Measurements from ENCODE around the gene TLNRD1. TPM values are rescaled to one million over a fixed set of nuclear protein-coding genes. Genes with fewer than 3 reads are reported as not detected.

TLNRD1 gene
- total and polyA plus RNA-seq, 7 experiments from 2014 or later, result 2.2 to 33.0 (median 15.9) TPM

DNA sequence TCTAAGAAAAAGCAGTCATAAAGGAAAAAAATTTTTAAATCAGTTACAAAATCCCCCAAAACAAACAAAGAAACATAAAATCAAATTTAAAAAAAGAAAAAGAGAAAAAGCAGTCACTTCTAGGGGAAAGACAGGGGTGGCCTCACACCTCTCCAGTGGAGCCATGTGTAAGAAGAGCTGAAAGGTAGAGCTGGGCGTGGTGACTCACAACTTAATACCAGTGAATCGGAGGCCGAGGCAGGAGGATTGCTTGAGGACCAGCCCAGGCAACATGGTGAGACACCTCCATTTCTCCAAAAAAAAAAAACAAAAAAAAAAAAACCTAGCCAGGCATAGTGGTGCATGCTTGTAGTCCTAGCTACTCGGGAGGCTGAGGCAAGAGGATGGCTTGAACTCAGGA is 25.8 kb upstream of the TLNRD1 start:
- Mint-ChIP-seq H3K4me3 (no peak overlapping the region), H3K27ac (peak overlapping the region in 6 of 9 donors; percentile 5 to 77 (median 21)), H3K4me1 (peaks cover 24 to 56% (median 49%) of the 10 kb centered on the region in 7 donors), H3K9me3 (no peaks in the 10 kb centered on the region), H3K36me3 (peaks cover 0 to 24% (median 19%) of the 10 kb centered on the region in 5 donors), H3K27me3 (no peaks in the 10 kb centered on the region)
- ChIA-PET CTCF (interaction anchor here (1.4 to 1.8 kb wide), 2 partner anchors 132 to 518 kb away, joined by 3 to 5 read pairs; no protein-coding TSS in a partner anchor), POLR2A (no interaction called here)
- Histone ChIP-seq H3K36me3 (ENCODE audit: control insufficient read depth in 2 of 3, insufficient read depth in 3 of 3, low read length in 3 of 3) (peaks cover 0 to 29% (median 0%) of the 10 kb centered on the region in 3 experiments), H3K4me1 (ENCODE audit: control insufficient read depth in 2 of 2, insufficient read depth in 2 of 2, low read length in 2 of 2) (no peaks in the 10 kb centered on the region), H3K27me3 (ENCODE audit: control insufficient read depth in 2 of 2, insufficient read depth in 2 of 2, low read length in 2 of 2) (no peaks in the 10 kb centered on the region), H3K4me3 (ENCODE audit: low read length) (no peak overlapping the region), H3K9me3 (ENCODE audit: control insufficient read depth in 2 of 3, low read length in 3 of 3) (no peaks in the 10 kb centered on the region), H3K27ac (ENCODE audit: low read depth, low read length) (no peak overlapping the region)
- intact Hi-C loops (cut with micrococcal nuclease), result loop anchor here in 1 of 2 donors (5.0 kb wide), 1 partner anchor 198 kb away; the partner anchor contains the start of gene CEMIP
- ATAC-seq (no peak), DNase-seq (no peak)

DNA sequence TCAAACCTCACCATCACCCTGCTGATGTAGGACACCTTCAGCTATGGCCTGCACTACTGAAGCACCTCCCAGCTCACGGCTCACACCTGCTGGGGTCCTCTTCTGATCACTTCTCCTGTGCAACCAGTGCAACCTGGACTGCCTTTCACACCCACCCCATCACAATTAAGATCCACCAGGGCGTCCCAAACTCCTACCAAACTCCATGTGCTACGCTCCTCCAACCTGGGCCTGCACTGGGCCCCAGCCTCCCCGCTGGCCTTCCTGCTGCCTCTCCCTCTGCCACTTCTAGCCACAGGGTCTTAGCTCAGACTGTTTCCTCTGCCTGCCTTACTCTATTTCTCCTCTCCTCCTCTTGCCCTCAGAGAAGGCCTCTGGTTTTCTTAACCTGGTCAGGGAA is 23.9 kb upstream of the TLNRD1 start:
- no peaks in the 10 kb centered on the region for H3K4me1 ChIP-seq (ENCODE audit: control insufficient read depth in 2 of 2, insufficient read depth in 2 of 2, low read length in 2 of 2)
- no peaks in the 10 kb centered on the region for H3K27me3 ChIP-seq (ENCODE audit: control insufficient read depth in 2 of 2, insufficient read depth in 2 of 2, low read length in 2 of 2)
- H3K27me3 Mint-ChIP-seq, result no peaks in the 10 kb centered on the region
- ChIA-PET CTCF (interaction anchor here (0.7 to 2.3 kb wide), 4 partner anchors 130 to 289 kb away, joined by 3 to 16 read pairs (median 4); no protein-coding TSS in a partner anchor), POLR2A (interaction anchor here (1.9 kb wide), 1 partner anchor 24 kb away, joined by 6 read pairs; the partner anchor contains the start of gene TLNRD1)
- H3K9me3 ChIP-seq (ENCODE audit: control insufficient read depth in 2 of 3, low read length in 3 of 3), result no peaks in the 10 kb centered on the region
- H3K27ac ChIP-seq (ENCODE audit: low read depth, low read length), result no peak overlapping the region
- H3K36me3 ChIP-seq (ENCODE audit: control insufficient read depth in 2 of 3, insufficient read depth in 3 of 3, low read length in 3 of 3), result peaks cover 0 to 33% (median 0%) of the 10 kb centered on the region in 3 experiments
- no peak overlapping the region for H3K4me3 ChIP-seq (ENCODE audit: low read length)
- ATAC-seq (no peak), DNase-seq (no peak)
- H3K36me3 Mint-ChIP-seq, result peaks cover 0 to 26% (median 19%) of the 10 kb centered on the region in 5 donors
- no peak overlapping the region for H3K4me3 Mint-ChIP-seq
- peak overlapping the region in 8 of 9 donors; percentile 2 to 84 (median 55) for H3K27ac Mint-ChIP-seq
- no peaks in the 10 kb centered on the region for H3K9me3 Mint-ChIP-seq
- H3K4me1 Mint-ChIP-seq, result peaks cover 21 to 50% (median 47%) of the 10 kb centered on the region in 7 donors
- intact Hi-C loops (cut with micrococcal nuclease), result loop anchor here (1.0 kb wide), 3 partner anchors 129 to 289 kb away; no protein-coding TSS in a partner anchor

DNA sequence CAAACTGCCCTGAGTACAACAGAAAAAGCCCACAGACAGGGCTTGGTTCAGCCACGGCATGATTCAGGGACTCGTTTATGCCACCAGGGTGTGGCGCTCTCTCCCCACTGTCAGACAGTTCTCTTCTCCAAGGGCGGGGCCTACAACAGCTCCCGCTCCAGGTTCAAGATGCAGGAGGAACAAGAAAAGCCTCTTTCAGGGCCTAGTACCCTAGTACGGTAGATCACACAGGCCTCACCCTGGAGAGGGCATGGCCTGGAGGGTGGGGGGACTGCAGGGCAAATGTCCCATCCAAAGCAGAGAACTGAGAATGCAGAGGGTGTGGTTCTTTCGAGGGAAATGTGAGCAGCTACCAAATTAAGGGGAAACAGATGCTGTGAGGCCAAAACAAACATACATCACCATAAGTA is 23.1 kb upstream of the TLNRD1 start:
- ChIA-PET POLR2A (interaction anchor here (1.9 kb wide), 1 partner anchor 23 kb away, joined by 6 read pairs; the partner anchor contains the start of gene TLNRD1), CTCF (interaction anchor here (0.6 to 2.3 kb wide), 4 partner anchors 79 to 288 kb away, joined by 3 to 16 read pairs (median 4); no protein-coding TSS in a partner anchor)
- peak; percentile 77 for ATAC-seq
- Histone ChIP-seq H3K4me3 (ENCODE audit: low read length) (no peak overlapping the region), H3K27me3 (ENCODE audit: control insufficient read depth in 2 of 2, insufficient read depth in 2 of 2, low read length in 2 of 2) (no peaks in the 10 kb centered on the region), H3K27ac (ENCODE audit: low read depth, low read length) (no peak overlapping the region), H3K4me1 (ENCODE audit: control insufficient read depth in 2 of 2, insufficient read depth in 2 of 2, low read length in 2 of 2) (no peaks in the 10 kb centered on the region), H3K9me3 (ENCODE audit: control insufficient read depth in 2 of 3, low read length in 3 of 3) (no peaks in the 10 kb centered on the region), H3K36me3 (ENCODE audit: control insufficient read depth in 2 of 3, insufficient read depth in 3 of 3, low read length in 3 of 3) (peaks cover 0 to 31% (median 0%) of the 10 kb centered on the region in 3 experiments)
- intact Hi-C loops (cut with micrococcal nuclease), result loop anchor here (1.0 kb wide), 3 partner anchors 129 to 289 kb away; no protein-coding TSS in a partner anchor
- H3K27ac Mint-ChIP-seq, result peak overlapping the region in 7 of 9 donors; percentile 16 to 70 (median 28)
- no peaks in the 10 kb centered on the region for H3K9me3 Mint-ChIP-seq
- no peaks in the 10 kb centered on the region for H3K27me3 Mint-ChIP-seq
- H3K4me3 Mint-ChIP-seq, result no peak overlapping the region
- peaks cover 25 to 57% (median 54%) of the 10 kb centered on the region in 7 donors for H3K4me1 Mint-ChIP-seq
- DNase-seq, result peak in 3 of 9 donors; percentile 25 to 38 (median 31)
- H3K36me3 Mint-ChIP-seq, result peaks cover 0 to 29% (median 26%) of the 10 kb centered on the region in 5 donors

DNA sequence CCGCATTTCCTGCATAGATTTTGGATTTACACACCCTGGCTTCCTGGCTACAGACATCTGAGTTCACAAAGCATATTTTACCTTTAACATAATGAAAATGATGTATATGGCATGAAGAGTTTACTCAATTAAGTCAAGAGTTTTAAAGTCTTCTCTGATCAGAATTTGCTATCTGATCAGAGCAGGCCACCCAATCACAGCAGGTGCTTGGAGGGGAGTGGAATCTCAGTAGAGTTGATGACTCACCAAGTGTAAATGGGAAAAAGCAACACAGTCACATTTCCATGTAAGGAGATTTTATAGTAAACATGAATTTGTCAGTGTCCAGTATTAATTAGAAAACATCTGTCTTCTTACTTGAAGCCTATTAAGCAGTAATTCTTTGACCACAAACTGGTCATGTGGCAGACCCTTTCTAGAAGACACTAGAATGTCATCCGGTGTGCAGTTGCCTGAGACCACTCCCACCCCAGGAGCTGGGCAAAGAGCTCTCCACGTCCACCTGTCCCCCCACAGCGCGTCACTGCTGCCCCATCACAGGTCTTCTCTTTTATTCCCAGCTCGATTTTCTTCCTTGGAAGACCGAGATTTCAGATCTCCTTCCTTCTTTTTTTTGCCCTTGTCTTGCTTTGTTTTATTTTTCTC is 21.9 kb upstream of the TLNRD1 start:
- Mint-ChIP-seq H3K36me3 (peaks cover 0 to 30% (median 26%) of the 10 kb centered on the region in 5 donors), H3K27me3 (no peaks in the 10 kb centered on the region), H3K27ac (peak overlapping the region in 8 of 9 donors; percentile 16 to 83 (median 38)), H3K9me3 (no peaks in the 10 kb centered on the region), H3K4me1 (peaks cover 31 to 67% (median 62%) of the 10 kb centered on the region in 7 donors), H3K4me3 (no peak overlapping the region)
- Histone ChIP-seq H3K9me3 (ENCODE audit: control insufficient read depth in 2 of 3, low read length in 3 of 3) (no peaks in the 10 kb centered on the region), H3K27ac (ENCODE audit: low read depth, low read length) (no peak overlapping the region), H3K4me1 (ENCODE audit: control insufficient read depth in 2 of 2, insufficient read depth in 2 of 2, low read length in 2 of 2) (no peaks in the 10 kb centered on the region), H3K4me3 (ENCODE audit: low read length) (no peak overlapping the region), H3K36me3 (ENCODE audit: control insufficient read depth in 2 of 3, insufficient read depth in 3 of 3, low read length in 3 of 3) (peaks cover 0 to 31% (median 0%) of the 10 kb centered on the region in 3 experiments), H3K27me3 (ENCODE audit: control insufficient read depth in 2 of 2, insufficient read depth in 2 of 2, low read length in 2 of 2) (no peaks in the 10 kb centered on the region)
- ATAC-seq, result no peak
- CTCF ChIA-PET, result interaction anchor here (0.6 to 2.4 kb wide), 5 partner anchors 9 to 287 kb away, joined by 3 to 10 read pairs (median 7); no protein-coding TSS in a partner anchor
- intact Hi-C loops (cut with micrococcal nuclease), result no loop called here
- DNase-seq, result no peak
- POLR2A ChIA-PET, result no interaction called here

DNA sequence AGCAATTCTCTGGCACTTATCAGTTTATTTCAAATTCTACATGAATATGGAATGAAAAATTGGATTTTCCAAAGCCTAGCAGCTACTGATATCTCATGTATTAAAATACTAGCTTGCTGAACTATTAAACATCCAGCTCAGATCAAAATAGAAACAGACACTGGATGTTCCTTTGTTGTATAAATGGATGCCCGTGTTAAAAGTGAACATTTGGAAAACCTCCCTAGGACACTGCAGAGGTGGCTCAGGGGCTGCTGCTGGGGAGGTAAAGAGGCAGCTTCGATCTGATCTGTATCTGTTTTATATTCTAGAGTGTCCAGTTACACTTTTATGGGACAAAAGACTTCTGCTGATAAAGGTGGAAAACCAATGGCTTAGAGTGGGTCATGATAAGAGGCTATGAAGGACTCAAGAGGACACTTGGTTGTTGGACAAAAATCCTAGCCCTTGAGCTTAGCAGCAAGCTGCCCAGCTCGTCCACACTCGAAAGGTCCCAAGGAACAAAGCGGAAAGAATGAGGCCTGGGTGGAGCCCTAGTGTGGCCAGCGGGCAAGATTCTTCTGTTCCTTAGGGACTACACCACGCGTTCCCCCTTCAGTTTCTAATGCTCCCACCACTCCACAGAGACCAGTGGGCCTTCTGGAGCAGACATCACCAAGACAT is 21.1 kb upstream of the TLNRD1 start:
- peak overlapping the region in 4 of 9 donors; percentile 28 to 78 (median 56) for H3K27ac Mint-ChIP-seq
- peaks cover 0 to 30% (median 26%) of the 10 kb centered on the region in 5 donors for H3K36me3 Mint-ChIP-seq
- no peak for ATAC-seq
- H3K4me3 ChIP-seq (ENCODE audit: low read length), result no peak overlapping the region
- no peaks in the 10 kb centered on the region for H3K27me3 ChIP-seq (ENCODE audit: control insufficient read depth in 2 of 2, insufficient read depth in 2 of 2, low read length in 2 of 2)
- H3K9me3 Mint-ChIP-seq, result no peaks in the 10 kb centered on the region
- no peaks in the 10 kb centered on the region for H3K9me3 ChIP-seq (ENCODE audit: control insufficient read depth in 2 of 3, low read length in 3 of 3)
- intact Hi-C loops (cut with micrococcal nuclease), result loop anchor here in 1 of 2 donors (10.0 kb wide), 1 partner anchor 1085 kb away; the partner anchor contains the start of gene MTHFS
- DNase-seq, result no peak
- no peak overlapping the region for H3K4me3 Mint-ChIP-seq
- no peak overlapping the region for H3K27ac ChIP-seq (ENCODE audit: low read depth, low read length)
- H3K4me1 Mint-ChIP-seq, result peaks cover 37 to 70% (median 63%) of the 10 kb centered on the region in 7 donors
- ChIA-PET POLR2A (no interaction called here), CTCF (interaction anchor here (1.2 to 2.4 kb wide), 4 partner anchors 10 to 287 kb away, joined by 3 to 10 read pairs (median 8); no protein-coding TSS in a partner anchor)
- peaks cover 0 to 31% (median 0%) of the 10 kb centered on the region in 3 experiments for H3K36me3 ChIP-seq (ENCODE audit: control insufficient read depth in 2 of 3, insufficient read depth in 3 of 3, low read length in 3 of 3)
- no peaks in the 10 kb centered on the region for H3K27me3 Mint-ChIP-seq
- H3K4me1 ChIP-seq (ENCODE audit: control insufficient read depth in 2 of 2, insufficient read depth in 2 of 2, low read length in 2 of 2), result peaks cover 0 to 6% of the 10 kb centered on the region in 2 donors

DNA sequence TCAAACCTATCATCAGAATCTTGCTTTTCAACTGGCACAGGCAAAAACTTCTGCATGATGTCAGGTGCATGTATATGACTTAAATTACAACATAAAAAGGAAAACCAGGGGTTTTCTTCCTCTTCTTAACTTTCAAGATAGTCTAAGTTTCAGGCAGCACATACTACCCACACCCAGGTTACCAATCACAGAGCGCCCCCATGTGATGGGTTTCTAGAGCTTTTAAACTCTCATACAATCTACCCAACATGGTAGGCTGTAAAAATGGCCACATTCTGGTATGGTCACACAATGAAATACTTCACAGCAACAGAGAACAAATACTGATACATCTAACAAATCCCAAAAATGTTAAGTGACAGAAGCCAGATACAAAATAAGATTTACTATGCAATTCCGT is 18.5 kb upstream of the TLNRD1 start:
- Mint-ChIP-seq H3K27me3 (no peaks in the 10 kb centered on the region), H3K4me1 (peaks cover 38 to 72% (median 67%) of the 10 kb centered on the region in 7 donors), H3K27ac (peak overlapping the region in 8 of 9 donors; percentile 21 to 76 (median 54)), H3K36me3 (peaks cover 0 to 31% (median 20%) of the 10 kb centered on the region in 5 donors), H3K9me3 (no peaks in the 10 kb centered on the region), H3K4me3 (peak overlapping the region in 2 of 10 donors; percentile 44 to 53)
- H3K4me3 ChIP-seq (ENCODE audit: low read length), result no peak overlapping the region
- no peaks in the 10 kb centered on the region for H3K9me3 ChIP-seq (ENCODE audit: control insufficient read depth in 2 of 3, low read length in 3 of 3)
- no peak for DNase-seq
- H3K27ac ChIP-seq (ENCODE audit: low read depth, low read length), result no peak overlapping the region
- ChIA-PET CTCF (no interaction called here), POLR2A (no interaction called here)
- intact Hi-C loops (cut with micrococcal nuclease), result loop anchor here in 1 of 2 donors (10.0 kb wide), 1 partner anchor 1087 kb away; the partner anchor contains the start of gene MTHFS
- H3K4me1 ChIP-seq (ENCODE audit: control insufficient read depth in 2 of 2, insufficient read depth in 2 of 2, low read length in 2 of 2), result peaks cover 13 to 14% of the 10 kb centered on the region in 2 donors
- peaks cover 0 to 37% (median 0%) of the 10 kb centered on the region in 3 experiments for H3K36me3 ChIP-seq (ENCODE audit: control insufficient read depth in 2 of 3, insufficient read depth in 3 of 3, low read length in 3 of 3)
- ATAC-seq, result no peak
- no peaks in the 10 kb centered on the region for H3K27me3 ChIP-seq (ENCODE audit: control insufficient read depth in 2 of 2, insufficient read depth in 2 of 2, low read length in 2 of 2)

All from naive thymus-derived CD4-positive, alpha-beta T cell (primary cell).